ENCODE results near the gene CCDC187.

The CCDC187 gene

GRCh38 chr9:136333045-136333444 is 29.2 kb upstream of the CCDC187 start:
- TF ChIP-seq POLR2AphosphoS5 (IDR thresholded peaks at IDR 0.05; ENCODE audit: low read depth, low read length): no peak
- TF ChIP-seq REST (IDR thresholded peaks at IDR 0.05; ENCODE audit: insufficient read depth in 1 of 2, low read depth in 2 of 2, low read length in 2 of 2): no peak
- no peak for TF ChIP-seq FOXP2 (optimal IDR thresholded peaks at IDR 0.05; ENCODE audit: borderline replicate concordance, extremely low read depth, extremely low read length, insufficient read depth)
- no peak for TF ChIP-seq SIN3A (IDR thresholded peaks at IDR 0.05; ENCODE audit: borderline replicate concordance, insufficient read depth, low read length)
- no peak for TF ChIP-seq TAF1 (IDR thresholded peaks at IDR 0.05; ENCODE audit: borderline replicate concordance, insufficient read depth, low read length)

- TF ChIP-seq POLR2AphosphoS5 (IDR thresholded peaks at IDR 0.05; ENCODE audit: low read depth, low read length): no peak
- TF ChIP-seq TAF1 (IDR thresholded peaks at IDR 0.05; ENCODE audit: borderline replicate concordance, insufficient read depth, low read length): no peak
- no peak for TF ChIP-seq FOXP2 (optimal IDR thresholded peaks at IDR 0.05; ENCODE audit: borderline replicate concordance, extremely low read depth, extremely low read length, insufficient read depth)
- TF ChIP-seq REST (IDR thresholded peaks at IDR 0.05; ENCODE audit: insufficient read depth in 1 of 2, low read depth in 2 of 2, low read length in 2 of 2): no peak
- no peak for TF ChIP-seq SIN3A (IDR thresholded peaks at IDR 0.05; ENCODE audit: borderline replicate concordance, insufficient read depth, low read length)
Observed at GRCh38 chr9:136332482-136332983, 28.6 kb upstream of the CCDC187 start.

GRCh38 chr9:136331556-136332481 is 27.9 kb upstream of the CCDC187 start:
- TF ChIP-seq POLR2AphosphoS5 (IDR thresholded peaks at IDR 0.05; ENCODE audit: low read depth, low read length) (no peak), REST (IDR thresholded peaks at IDR 0.05; ENCODE audit: insufficient read depth in 1 of 2, low read depth in 2 of 2, low read length in 2 of 2) (no peak), TAF1 (IDR thresholded peaks at IDR 0.05; ENCODE audit: borderline replicate concordance, insufficient read depth, low read length) (no peak), FOXP2 (optimal IDR thresholded peaks at IDR 0.05; ENCODE audit: borderline replicate concordance, extremely low read depth, extremely low read length, insufficient read depth) (no peak), SIN3A (IDR thresholded peaks at IDR 0.05; ENCODE audit: borderline replicate concordance, insufficient read depth, low read length) (no peak)

GRCh38 chr9:136331030-136331429 is 27.1 kb upstream of the CCDC187 start:
- no peak for TF ChIP-seq POLR2AphosphoS5 (IDR thresholded peaks at IDR 0.05; ENCODE audit: low read depth, low read length)
- TF ChIP-seq SIN3A (IDR thresholded peaks at IDR 0.05; ENCODE audit: borderline replicate concordance, insufficient read depth, low read length): no peak

- no peak for TF ChIP-seq FOXP2 (optimal IDR thresholded peaks at IDR 0.05; ENCODE audit: borderline replicate concordance, extremely low read depth, extremely low read length, insufficient read depth)
- no peak for TF ChIP-seq POLR2AphosphoS5 (IDR thresholded peaks at IDR 0.05; ENCODE audit: low read depth, low read length)
- TF ChIP-seq REST (IDR thresholded peaks at IDR 0.05; ENCODE audit: insufficient read depth in 1 of 2, low read depth in 2 of 2, low read length in 2 of 2): no peak
- no peak for TF ChIP-seq TAF1 (IDR thresholded peaks at IDR 0.05; ENCODE audit: borderline replicate concordance, insufficient read depth, low read length)
- no peak for TF ChIP-seq SIN3A (IDR thresholded peaks at IDR 0.05; ENCODE audit: borderline replicate concordance, insufficient read depth, low read length)
Observed at GRCh38 chr9:136330406-136330990, 26.6 kb upstream of the CCDC187 start.

Measured in PFSK-1 (cell line).